Astrocyte (in vitro differentiated cells and primary cell): ENCODE data around the gene WWP2. TPM values are rescaled to one million over a fixed set of nuclear protein-coding genes. Genes with fewer than 3 reads are reported as not detected.

ENCODE experiments used
- DNase-seq: peaks from one replicate; pipeline ENCODE4 v3.0.0-alpha.2; 2010; ENCODE audit warnings: low read depth
- FAIRE-seq: peaks from 2 replicates; lab custom pipeline; 2011; peaks lifted over from hg19 to GRCh38; lab: Jason Lieb, UNC
- H2AFZ ChIP-seq: 2 replicates; pipeline ENCODE4 v1.6.0; 2012; ENCODE audit warnings: low read depth, low read length, inconsistent platforms
- H3K27ac ChIP-seq: 2 replicates; pipeline ENCODE4 v1.5.1; 2011; ENCODE audit warnings: low read depth, low read length, inconsistent platforms
- H3K27me3 ChIP-seq: 2 replicates; pipeline ENCODE4 v1.6.0; 2011; ENCODE audit warnings: low read length, inconsistent platforms; ENCODE audit not compliant: insufficient read depth
- H3K36me3 ChIP-seq: 2 replicates; pipeline ENCODE4 v1.5.1; 2011; ENCODE audit warnings: low read length, inconsistent platforms; ENCODE audit not compliant: insufficient read depth
- H3K4me1 ChIP-seq: 2 replicates; pipeline ENCODE4 v1.5.1; 2011; ENCODE audit warnings: low read length, inconsistent platforms; ENCODE audit not compliant: insufficient read depth
- H3K4me2 ChIP-seq: 2 replicates; pipeline ENCODE4 v1.6.0; 2012; ENCODE audit warnings: low read length, inconsistent platforms
- H3K4me3 ChIP-seq: 2 replicates; pipeline ENCODE4 v1.5.1; 2011; ENCODE audit warnings: low read depth, mild to moderate bottlenecking, low read length, inconsistent platforms; ENCODE audit not compliant: insufficient read depth
- H3K79me2 ChIP-seq: 2 replicates; pipeline ENCODE4 v1.6.0; 2012; ENCODE audit warnings: mild to moderate bottlenecking, low read length, inconsistent platforms; ENCODE audit not compliant: insufficient read depth
- H3K9ac ChIP-seq: 2 replicates; pipeline ENCODE4 v1.6.0; 2012; ENCODE audit warnings: mild to moderate bottlenecking, low read length, inconsistent platforms
- H3K9me3 ChIP-seq: 2 replicates; pipeline ENCODE4 v1.5.1; 2012; ENCODE audit warnings: low read depth, mild to moderate bottlenecking, low read length, inconsistent platforms; ENCODE audit not compliant: insufficient read depth
- H4K20me1 ChIP-seq: 2 replicates; pipeline ENCODE4 v1.6.0; 2012; ENCODE audit warnings: low read length, inconsistent platforms; ENCODE audit not compliant: insufficient read depth
- H3K27ac Mint-ChIP-seq: one replicate; pipeline ENCODE4 v1.8.0; 2021; ENCODE audit warnings: mild to moderate bottlenecking, mixed read lengths; ENCODE audit not compliant: unreplicated experiment
- H3K27me3 Mint-ChIP-seq: one replicate; pipeline ENCODE4 v1.8.0; 2021; ENCODE audit warnings: low read depth, mixed read lengths; ENCODE audit not compliant: unreplicated experiment
- H3K36me3 Mint-ChIP-seq: one replicate; pipeline ENCODE4 v1.8.0; 2021; ENCODE audit warnings: low read depth, mixed read lengths; ENCODE audit not compliant: unreplicated experiment
- H3K4me1 Mint-ChIP-seq: one replicate; pipeline ENCODE4 v1.8.0; 2021; ENCODE audit warnings: low read depth, mixed read lengths; ENCODE audit not compliant: unreplicated experiment
- H3K4me3 Mint-ChIP-seq: one replicate; pipeline ENCODE4 v1.8.0; 2021; ENCODE audit warnings: mild to moderate bottlenecking, moderate library complexity, mixed read lengths; ENCODE audit not compliant: unreplicated experiment
- H3K9me3 Mint-ChIP-seq: one replicate; pipeline ENCODE4 v1.8.0; 2021; ENCODE audit warnings: mild to moderate bottlenecking, mixed read lengths; ENCODE audit not compliant: unreplicated experiment
- EZH2 ChIP-seq: IDR thresholded peaks from 2 replicates; pipeline ENCODE4 v1.6.1; 2012; ENCODE audit warnings: mild to moderate bottlenecking, low read length, inconsistent platforms; ENCODE audit not compliant: insufficient read depth
- total RNA-seq: library from RNA; stranded (reverse); gene quantifications from 2 replicates; pipeline ENCODE4 v1.2.1, GENCODE V29; 2021
- TF ChIP-seq, protein P1 (sequence below): IDR thresholded peaks from 2 replicates; pipeline ENCODE4 v1.5.1; 2011; ENCODE audit warnings: low read depth, mild to moderate bottlenecking, inconsistent platforms, low read length, moderate library complexity; ENCODE audit not compliant: insufficient read depth

The WWP2 gene
- total RNA-seq, 1 donor from 2014 or later = 28.7 TPM

GRCh38 chr16:69717066-69717465 lies 45.1 kb upstream of the WWP2 start:
- Mint-ChIP-seq H3K27ac (no peak overlapping the region), H3K36me3 (peaks cover 26% of the 10 kb centered on the region)
- FAIRE-seq = no peak

GRCh38 chr16:69718111-69718764 lies 43.9 kb upstream of the WWP2 start:
- no peaks in the 10 kb centered on the region for H3K4me1 ChIP-seq
- DNase-seq = no peak
- H3K9me3 ChIP-seq = no peaks in the 10 kb centered on the region
- H3K4me2 ChIP-seq = no peak overlapping the region
- H2AFZ ChIP-seq = no peak overlapping the region
- H3K27ac Mint-ChIP-seq = no peak overlapping the region
- H3K36me3 Mint-ChIP-seq = peaks cover 26% of the 10 kb centered on the region
- H3K36me3 ChIP-seq = peaks cover 22% of the 10 kb centered on the region
- no peaks in the 10 kb centered on the region for H3K27me3 Mint-ChIP-seq
- H3K79me2 ChIP-seq = peaks cover 23% of the 10 kb centered on the region
- no peaks in the 10 kb centered on the region for H3K4me1 Mint-ChIP-seq
- H3K27me3 ChIP-seq = no peaks in the 10 kb centered on the region
- no peak for TF ChIP-seq EZH2
- TF ChIP-seq, protein P1, sequence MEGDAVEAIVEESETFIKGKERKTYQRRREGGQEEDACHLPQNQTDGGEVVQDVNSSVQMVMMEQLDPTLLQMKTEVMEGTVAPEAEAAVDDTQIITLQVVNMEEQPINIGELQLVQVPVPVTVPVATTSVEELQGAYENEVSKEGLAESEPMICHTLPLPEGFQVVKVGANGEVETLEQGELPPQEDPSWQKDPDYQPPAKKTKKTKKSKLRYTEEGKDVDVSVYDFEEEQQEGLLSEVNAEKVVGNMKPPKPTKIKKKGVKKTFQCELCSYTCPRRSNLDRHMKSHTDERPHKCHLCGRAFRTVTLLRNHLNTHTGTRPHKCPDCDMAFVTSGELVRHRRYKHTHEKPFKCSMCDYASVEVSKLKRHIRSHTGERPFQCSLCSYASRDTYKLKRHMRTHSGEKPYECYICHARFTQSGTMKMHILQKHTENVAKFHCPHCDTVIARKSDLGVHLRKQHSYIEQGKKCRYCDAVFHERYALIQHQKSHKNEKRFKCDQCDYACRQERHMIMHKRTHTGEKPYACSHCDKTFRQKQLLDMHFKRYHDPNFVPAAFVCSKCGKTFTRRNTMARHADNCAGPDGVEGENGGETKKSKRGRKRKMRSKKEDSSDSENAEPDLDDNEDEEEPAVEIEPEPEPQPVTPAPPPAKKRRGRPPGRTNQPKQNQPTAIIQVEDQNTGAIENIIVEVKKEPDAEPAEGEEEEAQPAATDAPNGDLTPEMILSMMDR = no peak
- H3K4me3 Mint-ChIP-seq = no peak overlapping the region
- H3K9me3 Mint-ChIP-seq = no peaks in the 10 kb centered on the region
- no peak overlapping the region for H3K4me3 ChIP-seq
- no peak for FAIRE-seq
- H3K27ac ChIP-seq = no peak overlapping the region
- peaks cover 13% of the 10 kb centered on the region for H4K20me1 ChIP-seq
- H3K9ac ChIP-seq = no peak overlapping the region

More at GRCh38 chr16:69717066-69717465, 45.1 kb upstream of the WWP2 start:
- H3K9me3 ChIP-seq = no peaks in the 10 kb centered on the region
- no peak overlapping the region for H3K4me3 Mint-ChIP-seq
- no peak overlapping the region for H3K4me3 ChIP-seq
- H3K4me1 Mint-ChIP-seq = no peaks in the 10 kb centered on the region
- H3K27me3 ChIP-seq = no peaks in the 10 kb centered on the region
- no peaks in the 10 kb centered on the region for H3K27me3 Mint-ChIP-seq
- no peak for DNase-seq
- H3K9me3 Mint-ChIP-seq = no peaks in the 10 kb centered on the region
- H3K36me3 ChIP-seq = peaks cover 32% of the 10 kb centered on the region
- TF ChIP-seq, protein P1 = no peak
- no peak for TF ChIP-seq EZH2
- H3K27ac ChIP-seq = no peak overlapping the region
- H3K79me2 ChIP-seq = peaks cover 16% of the 10 kb centered on the region
- no peak overlapping the region for H3K9ac ChIP-seq
- no peak overlapping the region for H2AFZ ChIP-seq
- peaks cover 4% of the 10 kb centered on the region for H3K4me1 ChIP-seq
- H4K20me1 ChIP-seq = peaks cover 16% of the 10 kb centered on the region
- no peak overlapping the region for H3K4me2 ChIP-seq

DNA sequence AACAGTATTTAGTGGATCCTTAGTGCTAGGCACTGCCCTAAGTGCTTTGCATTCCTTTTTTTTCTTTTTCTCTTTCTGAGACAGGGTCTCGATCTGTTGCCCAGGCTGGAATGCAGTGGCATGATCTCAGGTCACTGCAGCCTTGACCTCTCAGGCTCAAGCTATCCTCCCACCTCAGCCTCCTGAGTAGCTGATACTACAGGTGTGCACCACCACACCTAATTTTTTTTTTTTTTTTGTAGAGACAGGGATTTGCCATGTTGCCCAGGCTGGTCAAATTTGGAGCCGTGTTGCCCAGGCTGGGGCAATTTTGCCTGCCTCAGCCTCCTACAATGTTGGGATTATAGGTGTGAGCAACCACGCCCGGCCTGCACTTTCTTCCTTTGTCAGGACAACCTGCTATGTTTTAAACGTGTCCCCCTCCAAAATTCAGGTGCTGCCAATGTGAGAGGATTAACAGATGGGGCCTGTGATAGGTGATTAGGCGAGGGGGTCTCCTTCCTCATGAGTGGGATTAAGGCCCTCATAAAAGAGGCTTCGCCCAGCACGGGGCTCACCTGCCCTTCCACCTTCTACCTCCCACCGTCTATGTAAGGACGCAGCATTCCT lies 41.2 kb upstream of the WWP2 start:
- H3K27me3 Mint-ChIP-seq = no peaks in the 10 kb centered on the region
- Histone ChIP-seq H3K27ac (no peak overlapping the region), H2AFZ (no peak overlapping the region), H3K79me2 (peaks cover 48% of the 10 kb centered on the region), H3K9ac (no peak overlapping the region), H4K20me1 (peaks cover 13% of the 10 kb centered on the region), H3K9me3 (no peaks in the 10 kb centered on the region), H3K4me2 (no peak overlapping the region), H3K4me3 (no peak overlapping the region), H3K4me1 (peaks cover 8% of the 10 kb centered on the region), H3K36me3 (peaks cover 11% of the 10 kb centered on the region), H3K27me3 (no peaks in the 10 kb centered on the region)
- H3K36me3 Mint-ChIP-seq = peaks cover 21% of the 10 kb centered on the region
- TF ChIP-seq, protein P1 = no peak
- no peak for TF ChIP-seq EZH2
- H3K4me1 Mint-ChIP-seq = peaks cover 4% of the 10 kb centered on the region
- DNase-seq (no peak), FAIRE-seq (no peak)
- no peak overlapping the region for H3K4me3 Mint-ChIP-seq
- no peaks in the 10 kb centered on the region for H3K9me3 Mint-ChIP-seq
- no peak overlapping the region for H3K27ac Mint-ChIP-seq
